ENCODE measurements around the gene ABCD4.
"Not testable (repeated sequence)": the region's sequence is repeated elsewhere in the genome, so short reads cannot be mapped to it uniquely, and the experiment has no call there.

Gene ABCD4

DNA sequence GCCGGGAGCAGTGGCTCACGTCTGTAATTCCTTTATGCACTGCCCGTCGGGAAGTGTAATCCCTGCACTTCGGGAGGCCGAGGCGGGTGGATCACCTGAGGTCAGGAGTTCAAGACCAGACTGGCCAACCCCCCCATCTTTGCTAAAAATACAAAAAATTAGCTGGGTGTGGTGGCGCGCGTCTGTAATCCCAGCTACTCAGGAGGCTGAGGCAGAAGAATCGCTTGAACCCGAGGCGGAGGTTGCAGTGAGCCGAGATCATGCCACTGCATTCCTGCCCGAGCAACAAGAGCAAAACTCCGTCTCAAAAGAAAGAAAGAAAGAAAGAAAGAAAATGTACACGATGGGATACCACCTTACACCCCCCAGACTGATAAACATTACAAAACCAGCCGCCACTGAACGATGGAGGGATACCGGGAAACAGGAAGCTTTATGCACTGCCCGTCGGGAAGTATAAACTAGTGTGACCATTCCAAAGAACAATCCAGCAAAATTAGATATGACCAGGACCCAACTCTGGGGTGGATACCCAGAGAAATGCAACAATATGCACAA lies 1.1 kb downstream of the ABCD4 start:
- no peak for DNase-seq

DNA sequence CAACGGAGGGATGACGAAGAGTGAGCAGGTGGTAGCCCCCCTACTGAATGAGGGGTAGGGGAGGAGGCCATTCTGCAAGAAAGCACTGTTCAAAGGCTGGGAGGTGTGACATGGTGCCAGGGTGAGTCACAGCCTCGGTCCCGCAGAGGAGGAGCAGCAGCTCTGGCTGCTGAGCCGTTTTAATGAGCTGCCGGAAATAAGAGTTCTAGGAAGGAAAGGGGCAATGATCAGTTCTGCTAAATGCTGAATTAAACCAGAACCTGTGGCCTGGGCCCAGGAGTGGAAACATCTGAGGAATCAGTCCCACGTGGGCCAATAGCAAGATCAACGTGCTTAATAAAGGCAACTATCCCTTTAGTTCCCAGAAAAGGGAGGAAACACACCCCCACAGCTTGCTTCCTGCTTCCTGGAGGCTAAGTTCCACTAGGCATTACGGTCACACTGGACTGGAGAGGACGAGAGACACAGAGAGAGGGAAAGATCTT lies 3.6 kb downstream of the ABCD4 start:
- no peak for DNase-seq

DNA sequence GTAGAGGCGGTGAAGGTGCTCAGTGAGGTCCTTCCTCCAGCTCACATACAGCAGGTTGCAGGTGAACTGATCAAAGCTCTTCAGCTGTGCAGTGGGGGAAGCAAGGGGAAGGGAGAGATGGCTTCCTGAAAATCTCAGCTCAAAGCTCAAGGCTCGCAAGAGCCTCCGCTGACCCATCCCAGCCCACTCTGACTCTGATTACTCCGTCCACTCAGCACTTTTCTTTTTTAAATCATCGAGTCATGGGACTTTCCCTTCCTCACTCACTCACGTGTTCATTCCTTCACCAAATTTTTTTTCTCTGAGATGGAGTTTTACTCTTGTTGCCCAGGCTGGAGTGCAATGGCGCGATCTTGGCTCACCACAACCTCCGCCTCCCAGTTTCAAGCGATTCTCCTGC lies 4.7 kb downstream of the ABCD4 start:
- DNase-seq, result no peak

DNA sequence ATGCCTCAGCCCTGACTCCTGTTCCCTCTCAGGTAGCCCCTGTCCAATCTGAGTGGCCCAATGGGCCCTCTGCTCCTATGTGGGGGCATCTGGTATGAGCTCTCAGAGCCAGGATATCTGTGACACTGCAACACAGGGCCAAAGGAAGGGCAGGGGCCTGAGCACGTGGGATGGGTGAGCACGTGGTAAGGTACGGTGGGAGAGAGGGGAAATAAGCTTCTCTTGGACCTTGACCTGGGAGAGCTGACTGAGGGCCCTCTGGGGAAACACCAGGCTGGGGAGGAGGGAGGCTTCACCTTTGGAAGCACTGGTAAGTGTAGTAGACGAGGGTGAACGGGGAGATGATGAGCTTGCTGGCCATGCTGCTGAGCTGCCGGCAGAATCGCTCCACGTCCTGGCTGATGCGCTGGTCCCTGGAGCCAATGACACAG lies 6.7 kb downstream of the ABCD4 start:
- no peak for DNase-seq

DNA sequence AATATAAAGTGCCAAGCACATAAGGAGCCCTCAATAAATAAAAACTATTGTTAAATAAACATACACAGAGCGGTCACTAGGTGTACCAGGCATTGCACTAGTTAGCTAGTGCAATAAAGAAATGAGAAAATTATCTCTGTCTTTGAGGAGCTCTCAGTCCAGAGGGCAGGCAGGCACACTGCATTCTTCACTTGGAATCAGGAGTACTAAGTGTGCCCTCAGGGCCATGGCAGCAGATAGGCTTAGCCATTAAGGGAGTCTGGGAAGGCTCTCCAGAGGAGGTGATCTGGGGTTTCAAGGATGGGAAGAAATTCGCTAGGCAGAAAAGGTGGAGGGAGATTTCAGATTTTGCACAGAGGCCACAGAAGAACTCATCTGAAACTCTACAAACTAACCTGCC lies 9.1 kb downstream of the ABCD4 start:
- no peak for DNase-seq

DNA sequence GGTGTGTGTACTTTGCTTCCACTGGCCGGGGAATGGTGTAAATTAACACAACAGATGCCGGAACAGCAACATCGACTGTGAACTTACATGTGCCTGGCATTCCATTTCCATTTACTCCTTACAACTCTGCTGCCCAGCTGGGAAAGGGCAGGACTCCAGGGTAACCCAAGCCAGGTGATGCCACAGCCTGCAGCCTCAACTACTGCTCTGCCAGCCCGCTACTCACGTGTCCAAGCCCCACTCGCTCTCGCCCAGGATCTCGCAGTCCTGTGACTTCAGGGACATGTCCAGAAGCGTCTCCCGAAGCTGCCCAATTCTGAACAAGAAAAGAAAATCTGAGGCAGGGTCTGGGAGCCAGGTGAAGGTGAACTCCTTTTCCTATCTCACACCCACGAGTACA lies 10.7 kb downstream of the ABCD4 start:
- DNase-seq, result no peak

DNA sequence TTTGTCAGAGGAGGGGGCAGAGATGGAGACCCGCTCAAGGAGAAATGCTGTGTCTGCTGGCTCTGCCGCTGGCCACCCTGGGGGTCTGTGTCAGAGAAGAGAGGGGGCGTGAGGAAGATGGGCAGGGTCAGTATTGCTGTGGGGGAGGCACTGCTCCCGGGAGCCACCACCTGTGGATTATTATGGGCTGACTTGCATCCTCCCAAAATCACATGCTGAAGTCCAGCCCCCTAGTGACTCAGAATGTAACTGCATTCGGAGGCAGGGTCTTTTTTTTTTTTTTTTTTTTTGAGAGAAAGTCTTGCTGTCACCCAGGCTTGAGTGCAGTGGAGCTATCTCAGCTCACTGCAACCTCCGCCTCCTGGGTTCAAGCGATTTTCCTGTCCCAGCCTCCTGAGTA lies 12.3 kb downstream of the ABCD4 start:
- DNase-seq, result no peak

DNA sequence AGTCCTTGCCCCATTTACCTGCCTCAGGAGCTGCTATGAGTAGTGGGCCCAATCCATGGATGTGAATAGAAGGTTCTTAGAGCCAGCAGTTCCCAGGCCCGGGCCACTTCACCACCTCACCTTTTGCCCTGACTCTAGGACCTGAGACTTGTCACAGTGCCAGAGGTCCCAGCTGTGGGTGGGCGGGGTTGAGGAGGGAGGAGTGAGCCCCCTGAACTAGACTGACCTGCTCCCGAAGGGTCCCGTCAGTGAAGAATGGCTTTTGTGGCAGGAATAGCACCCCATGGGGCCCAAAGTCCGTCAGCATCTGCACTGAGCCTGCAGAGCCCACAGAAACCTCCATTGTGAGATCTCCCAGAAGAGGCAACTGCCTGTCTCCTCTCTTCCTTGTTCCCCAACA lies 12.9 kb downstream of the ABCD4 start:
- no peak for DNase-seq

DNA sequence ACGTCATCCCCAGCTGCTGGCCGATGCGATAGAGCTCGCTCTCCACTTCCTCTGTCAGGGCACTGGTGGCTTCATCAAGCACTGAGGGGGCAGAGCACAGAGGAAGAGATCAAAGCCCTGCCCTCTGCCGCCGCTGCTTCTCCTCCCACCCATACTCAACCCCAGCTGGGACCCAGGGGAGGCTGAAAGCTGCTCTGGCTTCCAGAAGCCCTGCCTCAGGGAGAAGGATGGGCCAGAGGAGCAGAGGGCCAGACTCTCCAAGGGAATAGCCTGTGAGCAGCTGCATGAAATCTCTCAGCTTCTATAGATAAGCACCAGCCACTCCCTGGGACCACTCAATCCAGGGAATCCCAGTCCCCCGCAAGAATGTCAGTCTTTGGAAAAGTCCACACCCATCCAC lies 16.0 kb downstream of the ABCD4 start:
- DNase-seq, result no peak

DNA sequence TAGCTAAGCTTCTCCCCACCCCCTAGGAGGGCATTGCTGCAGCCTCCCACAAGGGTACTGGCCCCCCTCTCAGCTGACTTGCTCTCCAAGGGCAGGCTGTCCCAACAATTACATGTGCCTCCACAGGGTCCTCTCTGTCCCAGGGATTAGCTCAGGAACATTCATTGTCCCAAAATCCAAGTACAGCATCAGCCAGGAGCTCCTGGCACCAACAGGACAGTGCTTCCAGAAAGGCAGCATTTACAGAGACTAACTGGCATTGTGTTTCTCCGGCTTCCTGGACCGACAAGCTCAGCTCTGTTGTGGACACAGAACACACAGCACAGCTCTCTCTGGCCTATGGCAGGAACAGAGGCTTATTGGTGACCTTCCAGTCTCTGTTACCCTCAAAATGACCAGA lies 21.7 kb downstream of the ABCD4 start:
- DNase-seq, result no peak

DNA sequence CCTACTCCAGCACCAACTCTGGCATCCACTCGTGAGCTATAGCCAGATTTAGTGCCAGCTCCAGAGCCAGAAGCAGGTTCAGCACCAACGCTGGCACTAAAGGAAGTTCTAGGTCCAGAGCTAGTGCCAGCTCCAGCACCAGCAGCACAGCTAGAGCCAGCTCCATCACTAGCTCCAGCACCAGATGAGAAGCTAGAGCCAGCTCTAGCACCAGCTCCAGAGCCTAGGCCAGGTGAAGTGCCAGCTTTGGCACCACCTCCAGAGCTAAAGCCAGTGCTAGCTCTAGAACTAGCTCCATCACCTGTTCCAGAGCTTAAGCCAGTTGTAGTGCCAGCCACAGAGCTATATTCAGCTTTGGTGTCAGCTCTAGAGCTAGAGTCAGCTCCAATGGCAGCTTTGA lies 24.7 kb downstream of the ABCD4 start:
- no peak for DNase-seq

DNA sequence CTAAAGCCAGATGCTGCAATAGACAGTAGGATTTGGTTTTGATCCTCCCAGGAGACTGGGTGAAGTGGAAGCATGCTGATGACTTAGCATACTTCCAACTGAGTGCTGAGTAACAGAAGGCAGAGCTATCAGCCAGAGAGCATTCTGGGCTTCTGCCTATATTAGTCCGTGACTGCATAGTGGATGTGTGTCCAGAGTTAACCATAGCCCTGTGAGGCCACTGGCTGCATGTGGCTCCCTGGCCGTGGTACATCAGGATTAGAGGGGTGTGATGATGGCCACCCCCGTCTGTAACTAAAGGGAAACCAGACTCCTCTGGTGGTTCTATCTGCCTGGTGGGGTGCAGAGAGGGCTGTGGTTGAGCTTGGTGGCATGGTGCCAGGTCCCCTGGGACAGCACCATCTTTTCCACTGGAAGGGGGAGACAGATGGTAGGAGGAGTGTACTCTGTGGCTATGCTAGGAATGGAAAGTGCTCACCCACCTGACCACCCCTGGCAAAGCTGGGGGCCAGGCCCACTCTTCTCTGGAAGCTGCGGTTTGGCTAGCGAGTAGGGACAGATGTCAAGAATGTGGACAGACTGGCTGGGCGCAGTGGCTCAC lies 27.4 kb downstream of the ABCD4 start:
- no peak for DNase-seq

DNA sequence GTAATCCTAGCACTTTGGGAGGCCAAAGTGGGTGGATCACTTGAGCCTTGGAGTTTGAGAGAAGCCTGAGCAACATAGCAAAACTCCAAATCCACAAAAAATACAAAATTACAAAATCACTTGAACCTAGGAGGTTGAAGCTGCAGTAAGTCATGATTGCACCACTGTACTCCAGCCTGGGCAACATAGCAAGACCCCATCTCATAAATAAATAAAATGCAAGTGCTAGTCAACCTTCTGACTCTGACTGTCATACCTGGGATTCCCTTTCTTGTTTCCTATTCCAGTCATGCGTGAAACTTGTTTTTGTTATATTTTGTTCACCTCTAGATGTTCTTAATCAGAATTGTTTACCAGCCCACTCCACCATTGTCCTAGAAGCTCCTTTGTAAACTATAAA lies 31.4 kb downstream of the ABCD4 start:
- DNase-seq, result no peak

DNA sequence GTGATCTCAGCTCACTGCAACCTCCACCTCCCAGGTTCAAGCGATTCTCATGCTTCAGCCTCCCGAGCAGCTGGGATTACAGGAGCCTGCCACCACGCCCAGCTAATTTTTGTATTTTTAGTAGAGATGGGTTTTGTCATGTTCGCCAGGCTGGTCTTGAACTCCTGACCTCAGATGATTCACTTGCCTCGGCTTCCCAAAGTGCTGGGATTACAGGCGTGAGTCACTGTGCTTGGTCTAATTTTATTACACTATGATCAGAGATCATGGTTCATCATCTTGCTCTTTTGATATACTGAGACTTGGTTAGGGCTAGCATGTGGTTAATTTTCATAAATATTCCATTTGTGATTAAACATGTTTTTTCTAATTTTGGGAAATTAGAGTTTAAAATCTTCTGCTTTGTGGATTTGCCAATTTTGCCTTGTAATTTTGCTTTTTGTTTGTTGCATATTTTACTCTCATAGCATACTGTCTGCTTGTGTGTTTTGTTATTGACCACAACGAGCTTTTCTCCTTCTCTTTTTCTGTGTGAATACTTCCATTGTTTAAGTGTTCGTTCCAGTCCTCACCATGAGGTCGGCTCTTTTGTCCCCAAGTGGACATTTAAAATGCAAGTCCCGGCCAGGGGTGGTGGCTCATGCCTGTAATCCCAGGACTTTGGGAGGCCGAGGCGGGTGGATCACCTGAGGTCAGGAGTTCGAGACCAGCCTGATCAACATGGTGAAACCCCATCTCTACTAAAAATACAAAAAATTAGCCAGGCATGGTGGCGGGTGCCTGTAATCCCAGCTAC lies 32.2 kb downstream of the ABCD4 start:
- DNase-seq, result not testable (repeated sequence)

DNA sequence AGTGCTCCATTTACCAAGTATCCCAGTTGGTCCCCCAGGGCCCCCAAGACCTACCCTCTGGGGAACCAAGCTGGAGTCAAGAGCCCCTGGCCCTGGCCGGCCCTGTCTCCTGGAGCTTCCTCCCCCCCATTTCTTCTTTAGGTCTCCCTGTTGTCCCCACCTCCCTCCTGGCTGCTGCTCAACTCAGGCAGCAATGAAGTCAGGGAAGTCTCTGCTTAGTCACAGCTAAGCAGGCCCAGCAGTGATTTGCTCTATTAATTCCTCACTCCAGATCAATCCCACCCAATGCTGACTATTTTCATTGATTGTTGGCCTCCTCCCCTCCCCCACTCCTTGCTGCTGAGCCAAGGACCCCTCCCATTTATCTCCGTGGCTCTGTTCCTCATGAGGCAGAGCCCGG lies 35.1 kb downstream of the ABCD4 start:
- no peak for DNase-seq

DNA sequence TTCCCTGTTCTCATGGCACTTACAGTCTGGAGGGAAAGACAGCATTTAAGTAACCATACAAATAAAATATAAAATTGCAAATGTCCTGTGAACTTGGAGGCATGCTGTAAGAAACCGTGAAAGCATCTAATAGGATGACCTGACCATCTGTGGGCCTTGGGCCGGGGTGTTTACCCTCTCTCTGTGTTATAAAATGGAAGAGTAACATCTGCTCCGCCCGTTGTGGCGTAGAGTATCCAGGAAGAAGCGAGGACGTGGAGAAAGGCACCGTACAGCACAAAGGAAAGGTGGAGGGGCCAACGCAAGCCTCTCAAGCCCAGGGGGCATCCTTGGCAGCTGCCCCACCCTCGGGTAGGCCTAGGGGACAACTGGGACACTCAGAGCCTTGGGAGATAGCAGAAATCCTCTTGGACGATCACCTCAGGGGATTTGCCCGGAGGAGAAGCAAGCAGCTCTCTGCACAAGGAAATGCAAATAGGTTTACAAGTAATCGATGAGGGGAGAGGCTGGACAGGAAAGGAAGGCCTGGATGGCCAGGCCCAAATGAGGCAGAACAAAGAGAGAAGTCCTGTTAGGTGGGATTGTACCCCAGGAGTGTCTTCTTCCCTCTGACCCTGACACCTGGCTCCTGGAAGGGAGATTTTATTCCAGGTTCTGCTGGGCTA lies 37.3 kb downstream of the ABCD4 start:
- DNase-seq, result no peak

DNA sequence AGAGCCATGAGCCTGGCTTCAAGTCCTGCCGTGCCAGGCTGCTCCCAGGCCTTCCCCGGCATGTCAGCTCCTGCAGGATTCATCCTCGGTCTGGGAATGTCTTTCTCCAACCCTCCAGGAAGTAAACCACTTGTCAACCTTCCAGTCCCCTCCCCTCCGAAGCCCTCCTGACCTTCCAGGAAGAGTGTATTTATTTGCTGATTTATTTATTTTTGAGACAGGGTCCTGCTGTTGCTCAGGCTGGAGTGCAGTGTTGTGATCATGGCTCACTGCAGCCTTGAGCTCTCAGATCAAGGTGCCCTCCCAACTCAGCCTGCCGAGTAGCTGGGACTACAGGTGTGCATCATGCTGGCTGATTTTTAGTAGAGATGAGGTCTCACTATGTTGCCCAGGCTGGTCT lies 38.8 kb downstream of the ABCD4 start:
- no peak for DNase-seq

DNA sequence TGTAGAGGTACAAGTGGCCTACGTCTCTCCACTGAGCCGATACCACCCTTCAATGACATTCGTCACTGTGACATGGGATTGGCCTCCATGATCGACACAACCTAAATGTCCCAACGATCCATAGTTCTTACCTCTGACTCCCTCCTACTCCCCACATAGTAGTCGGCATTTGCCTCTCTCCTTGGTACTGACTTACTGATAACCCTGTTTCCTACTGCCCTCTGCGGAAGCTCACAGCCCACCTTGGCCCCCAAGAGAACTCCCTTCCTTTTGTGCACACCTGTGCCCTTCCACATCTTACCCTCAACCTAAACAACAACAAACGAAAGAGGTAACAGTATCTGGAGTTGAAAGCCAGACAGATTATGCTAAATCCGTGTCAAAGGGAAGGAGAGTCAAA lies 39.6 kb downstream of the ABCD4 start:
- no peak for DNase-seq

DNA sequence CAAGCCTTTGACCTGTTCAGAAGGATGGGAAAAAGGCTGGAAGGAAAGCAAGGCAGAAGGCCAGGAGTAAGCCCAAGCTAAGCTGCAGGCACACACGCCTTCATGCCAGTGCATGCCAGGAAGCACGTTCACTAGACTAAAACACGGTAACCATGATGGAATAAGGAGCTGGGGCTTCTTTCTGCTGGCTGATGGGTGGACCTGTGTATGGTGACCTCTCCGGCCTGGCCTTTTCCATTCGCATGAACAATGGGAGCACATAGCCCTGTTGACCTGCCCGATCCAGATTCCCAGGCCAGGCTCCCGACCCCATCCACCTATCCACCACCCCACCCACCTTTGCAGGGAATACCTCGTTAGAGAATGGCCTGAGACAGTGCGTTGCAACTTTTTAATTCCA lies 40.7 kb downstream of the ABCD4 start:
- DNase-seq, result no peak

DNA sequence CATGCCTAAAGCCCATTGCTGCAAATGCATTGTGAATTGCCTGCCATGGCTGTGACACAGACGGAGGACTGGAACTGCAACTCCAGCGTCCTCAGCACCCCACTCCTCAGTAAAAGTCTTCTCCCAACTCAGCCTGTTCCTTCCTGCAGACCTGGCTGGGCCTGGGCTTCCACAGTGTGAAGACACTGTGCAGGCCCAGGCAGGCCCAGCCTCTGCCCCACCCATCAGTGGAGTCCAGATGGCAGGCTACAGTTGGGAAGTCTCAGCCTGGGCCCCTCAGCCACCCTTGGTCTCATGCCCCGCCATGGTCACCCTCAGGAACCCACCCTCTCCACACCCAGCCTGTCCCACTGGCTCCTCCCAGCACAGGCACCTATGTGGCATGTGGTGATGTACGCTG lies 41.4 kb downstream of the ABCD4 start:
- no peak for DNase-seq

DNA sequence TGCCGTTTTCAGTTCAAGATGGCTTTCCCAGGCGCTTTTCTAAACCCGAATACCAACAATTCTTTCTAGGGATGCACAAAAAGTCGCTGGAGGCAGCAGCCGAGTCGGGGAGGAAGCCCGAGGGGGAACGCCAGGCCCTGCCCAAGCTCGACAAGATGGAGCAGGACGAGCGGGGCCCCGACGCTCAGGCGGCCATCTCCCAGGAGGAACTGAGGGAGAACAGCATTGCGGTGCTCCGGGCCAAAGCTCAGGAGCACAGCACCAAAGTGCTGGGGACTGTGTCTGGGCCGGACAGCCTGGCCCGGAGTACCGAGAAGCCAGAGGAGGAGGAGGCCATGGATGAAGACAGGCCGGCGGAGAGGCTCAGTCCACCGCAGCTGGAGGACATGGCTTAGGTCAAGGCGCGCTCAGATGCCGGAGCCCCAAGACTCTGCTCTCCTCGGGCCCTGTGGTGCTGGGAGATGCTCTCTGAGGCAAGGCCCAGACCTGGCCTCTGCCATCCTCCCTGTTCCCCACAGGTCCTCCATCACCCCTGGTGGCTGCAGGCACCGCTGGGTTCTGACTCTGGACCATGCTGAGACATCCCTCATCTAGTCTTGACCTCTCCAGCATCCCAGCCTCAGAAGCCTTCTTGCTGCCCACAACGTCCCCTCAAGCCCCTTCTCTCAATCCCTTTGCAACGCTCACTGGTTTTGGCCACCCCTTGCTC lies 42.1 kb downstream of the ABCD4 start:
- no peak for DNase-seq

DNA sequence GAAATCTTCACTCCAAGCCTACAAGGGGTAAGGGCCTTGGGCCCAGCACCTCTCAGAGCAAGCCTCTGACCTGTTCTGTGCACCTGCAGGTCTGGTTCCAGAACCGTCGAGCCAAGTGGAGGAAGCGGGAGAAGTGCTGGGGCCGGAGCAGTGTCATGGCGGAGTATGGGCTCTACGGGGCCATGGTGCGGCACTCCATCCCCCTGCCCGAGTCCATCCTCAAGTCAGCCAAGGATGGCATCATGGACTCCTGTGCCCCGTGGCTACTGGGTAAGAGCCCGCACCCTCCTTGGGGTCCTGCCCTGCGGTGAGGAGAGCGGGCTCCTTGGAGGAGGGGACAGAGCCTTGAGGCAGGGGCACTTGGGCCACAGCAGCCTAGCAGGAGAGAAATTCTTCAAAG lies 43.2 kb downstream of the ABCD4 start:
- no peak for DNase-seq

DNA sequence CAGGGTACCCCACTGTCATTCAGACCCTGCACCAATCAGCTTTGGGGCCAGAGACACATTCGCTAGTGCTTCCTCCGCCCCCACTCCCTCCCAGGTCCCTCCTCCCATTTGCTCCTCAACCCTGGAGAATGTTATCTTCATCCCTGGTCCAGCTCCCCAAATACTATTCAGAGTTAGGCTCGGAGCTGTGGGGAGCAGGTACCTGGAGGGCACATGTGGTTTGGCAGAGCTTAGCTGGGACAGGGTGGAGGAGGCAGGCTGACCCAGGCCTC lies 44.0 kb downstream of the ABCD4 start:
- DNase-seq, result no peak

All from activated CD4-positive, alpha-beta T cell treated with anti-CD3 and anti-CD28 coated beads for 1 hour (primary cell).